Trophoblast cell (in vitro differentiated cells and primary cell): Measurements from ENCODE around the gene TEX44.
A peak's percentile ranks its signal among the peaks of the same experiment; 100 is the strongest.

Experiments used
- DNase-seq, 2 donors: peaks; one replicate each; pipeline ENCODE4 v3.0.0-alpha.2; 2016
- H2AFZ ChIP-seq: 2 replicates; pipeline ENCODE4 v1.6.1; 2013; ENCODE audit warnings: low read length, moderate library complexity, mild to moderate bottlenecking; ENCODE audit not compliant: insufficient read depth, poor library complexity
- H2AK5ac ChIP-seq: 2 replicates; pipeline ENCODE4 v1.6.1; 2013; ENCODE audit warnings: mild to moderate bottlenecking, low read length
- H2BK120ac ChIP-seq: 2 replicates; pipeline ENCODE4 v1.6.1; 2013; ENCODE audit warnings: low read length, mild to moderate bottlenecking, moderate library complexity; ENCODE audit not compliant: insufficient read depth, poor library complexity
- H2BK12ac ChIP-seq: 2 replicates; pipeline ENCODE4 v1.6.1; 2013; ENCODE audit warnings: mild to moderate bottlenecking, low read length, moderate library complexity
- H2BK5ac ChIP-seq: 2 replicates; pipeline ENCODE4 v1.6.1; 2013; ENCODE audit warnings: low read length, low read depth, moderate library complexity, mild to moderate bottlenecking; ENCODE audit not compliant: poor library complexity
- H3K14ac ChIP-seq: 2 replicates; pipeline ENCODE4 v1.6.1; 2013; ENCODE audit warnings: mild to moderate bottlenecking, low read length
- H3K18ac ChIP-seq: 2 replicates; pipeline ENCODE4 v1.6.1; 2013; ENCODE audit warnings: mild to moderate bottlenecking, low read length
- H3K23ac ChIP-seq: 2 replicates; pipeline ENCODE4 v1.6.1; 2013; ENCODE audit warnings: low read length
- H3K27ac ChIP-seq: 2 replicates; pipeline ENCODE4 v1.5.1; 2013; ENCODE audit warnings: low read depth, mild to moderate bottlenecking, inconsistent platforms, low read length, moderate library complexity
- H3K27me3 ChIP-seq: 2 replicates; pipeline ENCODE4 v1.6.1; 2013; ENCODE audit warnings: inconsistent platforms, mild to moderate bottlenecking, low read length, moderate library complexity; ENCODE audit not compliant: insufficient read depth
- H3K36me3 ChIP-seq, 2 experiments: 1 replicate in 1 of 2; 2 replicates in 1 of 2; pipeline ENCODE4 v1.6.1; 2013; ENCODE audit warnings: low read length in 2 of 2, mild to moderate bottlenecking in 2 of 2, moderate library complexity in 1 of 2; ENCODE audit not compliant: insufficient read depth in 2 of 2, control insufficient read depth in 1 of 2
- H3K4ac ChIP-seq: 2 replicates; pipeline ENCODE4 v1.6.1; 2013; ENCODE audit warnings: low read depth, mild to moderate bottlenecking, low read length, moderate library complexity
- H3K4me1 ChIP-seq, 2 experiments: 1 replicate in 1 of 2; 2 replicates in 1 of 2; pipeline ENCODE4 v1.6.1; 2013; ENCODE audit warnings: low read length in 2 of 2, mild to moderate bottlenecking in 2 of 2, moderate library complexity in 1 of 2; ENCODE audit not compliant: insufficient read depth in 2 of 2, control insufficient read depth in 1 of 2
- H3K4me2 ChIP-seq: 2 replicates; pipeline ENCODE4 v1.6.1; 2013; ENCODE audit warnings: inconsistent platforms, mild to moderate bottlenecking, low read length, moderate library complexity
- H3K4me3 ChIP-seq: 2 replicates; pipeline ENCODE4 v1.5.1; 2013; ENCODE audit warnings: mild to moderate bottlenecking, low read depth, low read length, inconsistent platforms
- H3K79me1 ChIP-seq: one replicate; pipeline ENCODE4 v1.6.1; 2013; ENCODE audit warnings: low read length
- H3K79me2 ChIP-seq: 2 replicates; pipeline ENCODE4 v1.6.1; 2013; ENCODE audit warnings: low read length, mild to moderate bottlenecking; ENCODE audit not compliant: control insufficient read depth, insufficient read depth, poor library complexity
- H3K9ac ChIP-seq: 2 replicates; pipeline ENCODE4 v1.6.1; 2013; ENCODE audit warnings: mild to moderate bottlenecking, low read length
- H3K9me3 ChIP-seq: 2 replicates; pipeline ENCODE4 v1.6.1; 2013; ENCODE audit warnings: low read depth, mild to moderate bottlenecking, control low read depth, inconsistent platforms, low read length; ENCODE audit not compliant: insufficient read depth
- H4K12ac ChIP-seq: 2 replicates; pipeline ENCODE4 v1.6.1; 2013; ENCODE audit warnings: low read depth, mild to moderate bottlenecking, low read length, moderate library complexity
- H4K8ac ChIP-seq: 2 replicates; pipeline ENCODE4 v1.6.1; 2013; ENCODE audit warnings: low read depth, mild to moderate bottlenecking, low read length, moderate library complexity
- H4K91ac ChIP-seq: one replicate; pipeline ENCODE4 v1.6.1; 2013; ENCODE audit warnings: low read depth, mild to moderate bottlenecking, low read length, moderate library complexity
- WGBS: extraction: QIAGEN DNeasy Blood & Tissue Kit; methylation state at CpG from one replicate; pipeline ENCODE4 v1.1.7; 2013; ENCODE audit warnings: missing lambda C conversion rate; ENCODE audit not compliant: insufficient read length, insufficient coverage; ENCODE audit errors: extremely low coverage; 5-methylcytosine and 5-hydroxymethylcytosine counted together

Gene TEX44

DNA sequence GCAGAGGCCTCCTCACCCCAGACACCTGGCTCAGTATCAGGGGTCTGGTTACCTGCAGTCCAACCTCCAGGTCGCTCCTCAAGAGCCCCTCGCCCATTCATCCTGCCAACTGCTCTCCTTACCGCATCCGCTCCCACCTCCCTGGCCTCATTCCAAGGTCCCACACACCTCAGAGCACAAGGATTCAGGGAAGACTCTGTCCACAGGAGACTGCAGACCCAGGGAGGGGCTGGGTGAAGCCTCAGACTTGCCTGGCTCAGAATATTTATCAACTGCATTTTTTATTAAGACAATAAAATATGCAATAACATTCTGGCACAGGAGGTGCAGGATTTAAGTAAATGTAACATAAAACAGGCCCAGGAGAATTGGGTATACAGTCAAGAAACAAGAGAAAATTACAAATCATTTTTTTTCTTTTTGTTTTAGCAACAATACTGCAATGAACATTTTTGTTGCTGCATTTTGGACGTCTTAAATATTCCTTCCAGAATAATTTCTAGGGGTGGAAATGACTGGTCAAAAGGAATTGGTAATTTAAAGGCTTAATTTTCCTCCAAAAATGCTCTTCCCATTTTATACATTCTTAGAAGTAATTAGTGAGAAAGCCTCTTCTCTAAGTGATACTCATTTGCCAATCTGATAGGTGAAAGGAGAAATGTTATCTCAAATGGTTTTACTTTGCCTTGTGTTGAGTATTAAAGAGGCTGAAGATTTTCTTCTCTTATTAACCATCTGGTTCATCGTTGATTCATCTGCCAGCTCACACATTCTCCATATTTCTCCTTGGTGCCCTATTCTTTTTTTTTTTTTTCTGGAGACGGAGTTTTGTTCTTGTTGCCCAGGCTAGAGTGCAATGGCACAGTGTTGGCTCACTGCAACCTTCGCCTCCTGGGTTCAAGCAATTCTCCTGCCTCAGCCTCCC, 42.5 kb downstream of the TEX44 start:
- Histone ChIP-seq H2AFZ (no peak overlapping the region), H3K27ac (no peak overlapping the region), H3K36me3 (no peaks in the 10 kb centered on the region), H3K4me1 (no peaks in the 10 kb centered on the region), H3K4me2 (no peak overlapping the region), H2BK12ac (no peak overlapping the region), H2AK5ac (no peak overlapping the region), H2BK120ac (no peak overlapping the region), H4K91ac (no peak overlapping the region), H3K27me3 (no peaks in the 10 kb centered on the region), H3K4me3 (no peak overlapping the region), H3K9me3 (no peaks in the 10 kb centered on the region), H3K23ac (peak overlapping the region; percentile 22), H2BK5ac (no peak overlapping the region), H3K14ac (no peak overlapping the region), H3K79me2 (no peaks in the 10 kb centered on the region), H3K4ac (no peak overlapping the region), H4K8ac (no peak overlapping the region), H3K79me1 (no peaks in the 10 kb centered on the region), H3K9ac (no peak overlapping the region), H4K12ac (no peak overlapping the region), H3K18ac (no peak overlapping the region)
- no CpG with 5 or more reads among the region's 8 CpGs for WGBS
- DNase-seq: peak in 1 of 2 donors; percentile 24

- H3K4ac ChIP-seq: no peak overlapping the region
- no peak overlapping the region for H3K27ac ChIP-seq
- H3K36me3 ChIP-seq: no peaks in the 10 kb centered on the region
- H2BK12ac ChIP-seq: no peak overlapping the region
- no peak overlapping the region for H4K8ac ChIP-seq
- H3K79me1 ChIP-seq: no peaks in the 10 kb centered on the region
- no peak overlapping the region for H3K4me3 ChIP-seq
- H3K9me3 ChIP-seq: no peaks in the 10 kb centered on the region
- peak in 1 of 2 donors; percentile 72 for DNase-seq
- H3K27me3 ChIP-seq: no peaks in the 10 kb centered on the region
- no peak overlapping the region for H4K91ac ChIP-seq
- no peak overlapping the region for H3K14ac ChIP-seq
- H3K79me2 ChIP-seq: no peaks in the 10 kb centered on the region
- no peak overlapping the region for H4K12ac ChIP-seq
- no peak overlapping the region for H3K23ac ChIP-seq
- no peak overlapping the region for H2BK5ac ChIP-seq
- H3K9ac ChIP-seq: no peak overlapping the region
- H2AFZ ChIP-seq: no peak overlapping the region
- no peak overlapping the region for H3K4me2 ChIP-seq
- H2AK5ac ChIP-seq: no peak overlapping the region
- H3K18ac ChIP-seq: no peak overlapping the region
- H2BK120ac ChIP-seq: no peak overlapping the region
- WGBS: no CpG with 5 or more reads among the region's 6 CpGs
- peaks cover 0 to 8% of the 10 kb centered on the region in 2 experiments for H3K4me1 ChIP-seq
These were observed 47.6 kb downstream of the TEX44 start for GRCh38 chr2:231640241-231640640.

- Histone ChIP-seq H3K27me3 (no peaks in the 10 kb centered on the region), H2BK12ac (no peak overlapping the region), H3K79me2 (no peaks in the 10 kb centered on the region), H3K9ac (no peak overlapping the region), H4K12ac (no peak overlapping the region), H3K9me3 (no peaks in the 10 kb centered on the region), H2BK5ac (no peak overlapping the region), H3K79me1 (no peaks in the 10 kb centered on the region), H3K4me3 (no peak overlapping the region), H3K27ac (no peak overlapping the region), H3K14ac (no peak overlapping the region), H4K8ac (no peak overlapping the region), H3K23ac (no peak overlapping the region), H4K91ac (peak overlapping the region; percentile 8), H2AFZ (no peak overlapping the region), H3K18ac (no peak overlapping the region), H3K4me1 (peaks cover 0 to 8% of the 10 kb centered on the region in 2 experiments), H2BK120ac (no peak overlapping the region), H2AK5ac (no peak overlapping the region), H3K4ac (no peak overlapping the region), H3K36me3 (no peaks in the 10 kb centered on the region), H3K4me2 (no peak overlapping the region)
- no CpG with 5 or more reads among the region's 11 CpGs for WGBS
- DNase-seq: peak; percentile 56 to 79
These were observed 48.0 kb downstream of the TEX44 start for GRCh38 chr2:231640641-231641111.

GRCh38 chr2:231642631-231643494, 50.2 kb downstream of the TEX44 start:
- Histone ChIP-seq H3K9me3 (no peaks in the 10 kb centered on the region), H2AK5ac (no peak overlapping the region), H3K4me1 (peaks cover 0 to 8% of the 10 kb centered on the region in 2 experiments), H3K9ac (no peak overlapping the region), H2AFZ (no peak overlapping the region), H3K27me3 (no peaks in the 10 kb centered on the region), H3K14ac (no peak overlapping the region), H2BK12ac (no peak overlapping the region), H3K23ac (no peak overlapping the region), H3K18ac (no peak overlapping the region), H3K27ac (no peak overlapping the region), H2BK120ac (no peak overlapping the region), H3K4ac (no peak overlapping the region), H3K4me3 (no peak overlapping the region), H4K12ac (no peak overlapping the region), H3K79me2 (no peaks in the 10 kb centered on the region), H2BK5ac (no peak overlapping the region), H3K79me1 (no peaks in the 10 kb centered on the region), H4K91ac (no peak overlapping the region), H3K4me2 (no peak overlapping the region), H4K8ac (no peak overlapping the region), H3K36me3 (no peaks in the 10 kb centered on the region)
- WGBS: no CpG with 5 or more reads among the region's 30 CpGs
- peak; percentile 99 to 100 for DNase-seq
